Epithelial cell of proximal tubule (primary cell): ENCODE results near the gene POP7. TPM values are rescaled to one million over a fixed set of nuclear protein-coding genes. Genes with fewer than 3 reads are reported as not detected.
A peak's percentile ranks its signal among the peaks of the same experiment; 100 is the strongest.

Experiments used
- DNase-seq: peaks from one replicate; pipeline ENCODE4 v3.0.0-alpha.2; 2011; ENCODE audit warnings: low read depth
- H3K4me3 ChIP-seq: 2 replicates; pipeline ENCODE4 v1.5.1; 2011; ENCODE audit warnings: low read depth, mild to moderate bottlenecking, low read length
- CTCF ChIP-seq: conservative IDR thresholded peaks from 2 replicates; pipeline ENCODE4 v1.5.1; 2012; ENCODE audit warnings: low read depth, mild to moderate bottlenecking, low read length
- total RNA-seq: library from RNA; depleted of rRNA; stranded (reverse); fragments of >200 nt; gene quantifications from 2 replicates; pipeline ENCODE4 v1.2.3, GENCODE V29; 2015

Gene POP7
- total RNA-seq, 1 donor from 2014 or later, result 42.7 TPM

- DNase-seq, result no peak
Observed at GRCh38 chr7:100676501-100677306, 29.2 kb upstream of the POP7 start.

GRCh38 chr7:100677308-100678267 is 28.3 kb upstream of the POP7 start:
- DNase-seq, result no peak
- no peak overlapping the region for H3K4me3 ChIP-seq
- no peak for TF ChIP-seq CTCF

More at GRCh38 chr7:100676501-100677306, 29.2 kb upstream of the POP7 start:
- TF ChIP-seq CTCF, result no peak
- peak overlapping the region; percentile 96 for H3K4me3 ChIP-seq

DNA sequence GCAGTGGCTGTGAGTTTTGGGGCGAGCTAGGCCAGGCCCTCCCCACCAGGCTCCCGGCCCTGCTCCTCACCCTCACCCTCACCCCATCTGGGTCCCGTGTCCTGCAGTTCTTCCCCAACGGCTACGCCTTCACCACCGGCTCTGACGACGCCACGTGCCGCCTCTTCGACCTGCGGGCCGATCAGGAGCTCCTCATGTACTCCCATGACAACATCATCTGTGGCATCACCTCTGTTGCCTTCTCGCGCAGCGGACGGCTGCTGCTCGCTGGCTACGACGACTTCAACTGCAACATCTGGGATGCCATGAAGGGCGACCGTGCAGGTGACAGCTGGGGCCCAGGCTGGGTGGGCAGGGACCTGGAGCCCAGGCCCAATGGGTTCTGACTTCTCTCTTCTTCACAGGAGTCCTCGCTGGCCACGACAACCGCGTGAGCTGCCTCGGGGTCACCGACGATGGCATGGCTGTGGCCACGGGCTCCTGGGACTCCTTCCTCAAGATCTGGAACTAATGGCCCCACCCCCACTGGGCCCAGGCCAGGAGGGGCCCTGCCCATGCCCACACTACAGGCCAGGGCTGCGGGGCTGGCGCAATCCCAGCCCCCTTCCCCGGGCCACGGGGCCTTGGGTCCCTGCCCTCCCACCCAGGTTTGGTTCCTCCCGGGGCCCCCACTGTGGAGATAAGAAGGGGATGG is 27.5 kb upstream of the POP7 start:
- TF ChIP-seq CTCF, result no peak
- DNase-seq, result no peak
- H3K4me3 ChIP-seq, result no peak overlapping the region

- DNase-seq, result no peak
- TF ChIP-seq CTCF, result no peak
- H3K4me3 ChIP-seq, result no peak overlapping the region
Observed at GRCh38 chr7:100679129-100679926, 26.6 kb upstream of the POP7 start.

GRCh38 chr7:100679927-100680575 is 25.9 kb upstream of the POP7 start:
- H3K4me3 ChIP-seq, result no peak overlapping the region
- no peak for DNase-seq
- no peak for TF ChIP-seq CTCF
